Calu3 (cell line): ENCODE results near the gene HPGD. TPM values are rescaled to one million over a fixed set of nuclear protein-coding genes. Genes with fewer than 3 reads are reported as not detected.

Experiments
- BruUV-seq: library from RNA; stranded (reverse); fragments of 400-500 nt; replicated peaks from 2 replicates; lab custom pipeline; 2021; lab: Mats Ljungman, UMichigan
- CTCF ChIA-PET: fragments of 300-600 bp; sonication (Branson Sonifier 250); formaldehyde crosslinking; loops from one replicate; lab custom pipeline; 2022; ENCODE audit warnings: antibody characterized with exemption; lab: Charles Lee
- DNase-seq: peaks from one replicate; pipeline ENCODE4 v3.0.0; 2022
- H3K27ac Mint-ChIP-seq: one replicate; pipeline ENCODE4 v1.8.0; 2022; ENCODE audit warnings: mixed read lengths; ENCODE audit not compliant: unreplicated experiment
- H3K27me3 Mint-ChIP-seq: one replicate; pipeline ENCODE4 v1.8.0; 2022; ENCODE audit warnings: mixed read lengths; ENCODE audit not compliant: unreplicated experiment
- H3K36me3 Mint-ChIP-seq: one replicate; pipeline ENCODE4 v1.8.0; 2022; ENCODE audit warnings: mild to moderate bottlenecking, moderate library complexity, mixed read lengths; ENCODE audit not compliant: insufficient read depth, unreplicated experiment
- H3K4me1 Mint-ChIP-seq: one replicate; pipeline ENCODE4 v1.8.0; 2022; ENCODE audit warnings: mild to moderate bottlenecking, low read depth, mixed read lengths; ENCODE audit not compliant: unreplicated experiment
- H3K4me3 Mint-ChIP-seq: one replicate; pipeline ENCODE4 v1.8.0; 2022; ENCODE audit warnings: mild to moderate bottlenecking, low read depth, moderate library complexity, mixed read lengths; ENCODE audit not compliant: unreplicated experiment
- H3K9me3 Mint-ChIP-seq: one replicate; pipeline ENCODE4 v1.8.0; 2022; ENCODE audit warnings: low read depth, mixed read lengths; ENCODE audit not compliant: unreplicated experiment
- CTCF ChIP-seq: fragments of 200-600 bp; IDR thresholded peaks from one replicate; pipeline ENCODE4 v1.8.0; 2022; ENCODE audit warnings: antibody characterized with exemption; ENCODE audit not compliant: unreplicated experiment
- intact Hi-C: fragments of 100-400 bp; cut with micrococcal nuclease; formaldehyde crosslinking; loops from one replicate; pipeline ENCODE4 v1.10.0; 2022; ENCODE audit not compliant: unreplicated experiment
- total RNA-seq: library from RNA; stranded (reverse); gene quantifications from 2 replicates; pipeline ENCODE4 v1.2.3, GENCODE V29; 2022

HPGD gene
- total RNA-seq, 1 experiment from 2014 or later = 4.0 TPM

DNA sequence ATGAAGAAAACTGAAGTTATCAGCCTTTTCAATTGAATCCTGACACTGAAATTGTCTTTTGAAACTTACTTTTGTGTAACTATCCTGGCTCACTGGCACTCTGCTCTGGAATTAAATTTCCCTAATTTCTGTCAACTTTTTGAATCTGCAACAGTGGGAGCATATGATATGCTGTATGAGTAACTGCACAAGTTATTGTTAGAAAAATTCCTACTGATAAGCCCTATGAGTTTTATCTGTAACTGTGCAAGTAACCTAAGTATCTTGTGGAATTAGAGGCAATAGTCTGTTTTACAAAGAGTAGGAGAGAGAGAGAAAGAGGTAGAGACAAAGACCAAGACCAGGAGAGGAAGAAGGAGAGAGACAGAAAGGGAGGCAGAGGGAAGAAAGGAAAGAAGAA is 9.2 kb upstream of the HPGD start:
- no peak for DNase-seq
- Mint-ChIP-seq H3K27me3 (no peaks in the 10 kb centered on the region), H3K9me3 (no peaks in the 10 kb centered on the region), H3K36me3 (no peaks in the 10 kb centered on the region), H3K4me3 (no peak overlapping the region), H3K4me1 (peaks cover 9% of the 10 kb centered on the region), H3K27ac (no peak overlapping the region)
- TF ChIP-seq CTCF = no peak
- intact Hi-C loops = no loop called here
- CTCF ChIA-PET = no interaction called here
- no TSS peak for BruUV-seq

GRCh38 chr4:174528226-174528625 is 5.9 kb upstream of the HPGD start:
- H3K27ac Mint-ChIP-seq = no peak overlapping the region
- peaks cover 28% of the 10 kb centered on the region for H3K4me1 Mint-ChIP-seq
- H3K36me3 Mint-ChIP-seq = peaks cover 7% of the 10 kb centered on the region
- no peak for DNase-seq
- no peaks in the 10 kb centered on the region for H3K9me3 Mint-ChIP-seq
- no peak for TF ChIP-seq CTCF
- H3K4me3 Mint-ChIP-seq = no peak overlapping the region
- no TSS peak for BruUV-seq
- CTCF ChIA-PET = no interaction called here
- no peaks in the 10 kb centered on the region for H3K27me3 Mint-ChIP-seq
- intact Hi-C loops = loop anchor here (10.0 kb wide), 1 partner anchor 133 kb away; no protein-coding TSS in a partner anchor

DNA sequence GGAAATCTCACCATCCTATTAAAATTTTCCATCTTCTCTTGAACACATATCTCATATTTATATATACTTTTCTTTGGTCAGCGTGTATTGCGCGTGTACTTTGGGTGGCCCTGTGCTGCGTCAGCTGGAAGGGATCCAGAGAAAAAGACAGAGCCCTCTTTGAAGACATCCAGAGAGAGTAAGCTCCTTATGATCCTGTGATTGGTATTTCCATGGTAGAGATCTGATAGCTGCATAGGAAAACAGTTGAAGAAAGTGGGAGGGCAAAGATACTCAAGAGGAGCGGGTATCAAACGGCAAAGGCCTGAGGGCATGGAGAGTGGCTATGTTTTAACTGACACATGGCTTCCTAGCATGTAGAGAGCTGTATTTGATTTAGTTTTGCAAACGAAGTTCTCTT is 4.4 kb upstream of the HPGD start:
- CTCF ChIA-PET = no interaction called here
- H3K9me3 Mint-ChIP-seq = no peaks in the 10 kb centered on the region
- no peaks in the 10 kb centered on the region for H3K27me3 Mint-ChIP-seq
- no peak for DNase-seq
- no TSS peak for BruUV-seq
- TF ChIP-seq CTCF = no peak
- peaks cover 19% of the 10 kb centered on the region for H3K36me3 Mint-ChIP-seq
- H3K27ac Mint-ChIP-seq = no peak overlapping the region
- intact Hi-C loops = loop anchor here (10.0 kb wide), 1 partner anchor 132 kb away; no protein-coding TSS in a partner anchor
- peaks cover 26% of the 10 kb centered on the region for H3K4me1 Mint-ChIP-seq
- H3K4me3 Mint-ChIP-seq = no peak overlapping the region

DNA sequence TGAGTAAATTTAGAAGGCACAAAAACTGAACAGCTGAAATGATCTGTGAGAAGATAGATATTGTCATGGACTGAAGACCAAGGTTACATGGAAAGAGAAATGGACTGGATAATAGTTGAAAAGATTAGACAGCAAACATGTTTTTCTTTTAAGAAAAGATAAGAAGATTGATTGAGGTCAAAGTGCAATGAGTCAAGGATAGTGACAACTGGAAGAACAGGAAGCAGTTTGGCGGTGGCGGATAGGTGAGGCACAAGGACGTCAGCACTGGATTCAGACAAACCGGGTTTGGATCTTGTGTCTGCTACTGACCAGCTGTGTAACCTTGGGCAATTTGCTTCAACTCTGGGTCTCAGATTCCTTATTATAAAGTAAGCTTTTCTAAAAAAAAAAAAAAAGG is 2.0 kb upstream of the HPGD start:
- Mint-ChIP-seq H3K36me3 (peaks cover 19% of the 10 kb centered on the region), H3K4me1 (peaks cover 20% of the 10 kb centered on the region), H3K4me3 (no peak overlapping the region), H3K9me3 (no peaks in the 10 kb centered on the region), H3K27ac (no peak overlapping the region), H3K27me3 (no peaks in the 10 kb centered on the region)
- CTCF ChIA-PET = no interaction called here
- no peak for TF ChIP-seq CTCF
- BruUV-seq = no TSS peak
- intact Hi-C loops = loop anchor here (10.0 kb wide), 1 partner anchor 129 kb away; no protein-coding TSS in a partner anchor
- no peak for DNase-seq
